ENCODE measurements around the gene NR1D2.

Gene NR1D2

GRCh38 chr3:23952646-23953045 lies 7.6 kb downstream of the NR1D2 start:
- H3K4me3 ChIP-seq (ENCODE audit: control insufficient read depth, low read depth, low read length), result no peak overlapping the region
- TF ChIP-seq, protein P1, sequence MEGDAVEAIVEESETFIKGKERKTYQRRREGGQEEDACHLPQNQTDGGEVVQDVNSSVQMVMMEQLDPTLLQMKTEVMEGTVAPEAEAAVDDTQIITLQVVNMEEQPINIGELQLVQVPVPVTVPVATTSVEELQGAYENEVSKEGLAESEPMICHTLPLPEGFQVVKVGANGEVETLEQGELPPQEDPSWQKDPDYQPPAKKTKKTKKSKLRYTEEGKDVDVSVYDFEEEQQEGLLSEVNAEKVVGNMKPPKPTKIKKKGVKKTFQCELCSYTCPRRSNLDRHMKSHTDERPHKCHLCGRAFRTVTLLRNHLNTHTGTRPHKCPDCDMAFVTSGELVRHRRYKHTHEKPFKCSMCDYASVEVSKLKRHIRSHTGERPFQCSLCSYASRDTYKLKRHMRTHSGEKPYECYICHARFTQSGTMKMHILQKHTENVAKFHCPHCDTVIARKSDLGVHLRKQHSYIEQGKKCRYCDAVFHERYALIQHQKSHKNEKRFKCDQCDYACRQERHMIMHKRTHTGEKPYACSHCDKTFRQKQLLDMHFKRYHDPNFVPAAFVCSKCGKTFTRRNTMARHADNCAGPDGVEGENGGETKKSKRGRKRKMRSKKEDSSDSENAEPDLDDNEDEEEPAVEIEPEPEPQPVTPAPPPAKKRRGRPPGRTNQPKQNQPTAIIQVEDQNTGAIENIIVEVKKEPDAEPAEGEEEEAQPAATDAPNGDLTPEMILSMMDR (IDR thresholded peaks at IDR 0.05; ENCODE audit: control insufficient read depth, insufficient read depth, low read depth, low read length, missing control alignments), result no peak
- DNase-seq (ENCODE audit: low read depth), result no peak

- no peak for DNase-seq (ENCODE audit: low read depth)
- H3K4me3 ChIP-seq (ENCODE audit: control insufficient read depth, low read depth, low read length), result no peak overlapping the region
- TF ChIP-seq, protein P1 (IDR thresholded peaks at IDR 0.05; ENCODE audit: control insufficient read depth, insufficient read depth, low read depth, low read length, missing control alignments), result no peak
These were observed 8.4 kb downstream of the NR1D2 start for GRCh38 chr3:23953523-23953922.

GRCh38 chr3:23954144-23954543 lies 9.1 kb downstream of the NR1D2 start:
- TF ChIP-seq, protein P1 (IDR thresholded peaks at IDR 0.05; ENCODE audit: control insufficient read depth, insufficient read depth, low read depth, low read length, missing control alignments), result no peak
- no peak for DNase-seq (ENCODE audit: low read depth)

DNA sequence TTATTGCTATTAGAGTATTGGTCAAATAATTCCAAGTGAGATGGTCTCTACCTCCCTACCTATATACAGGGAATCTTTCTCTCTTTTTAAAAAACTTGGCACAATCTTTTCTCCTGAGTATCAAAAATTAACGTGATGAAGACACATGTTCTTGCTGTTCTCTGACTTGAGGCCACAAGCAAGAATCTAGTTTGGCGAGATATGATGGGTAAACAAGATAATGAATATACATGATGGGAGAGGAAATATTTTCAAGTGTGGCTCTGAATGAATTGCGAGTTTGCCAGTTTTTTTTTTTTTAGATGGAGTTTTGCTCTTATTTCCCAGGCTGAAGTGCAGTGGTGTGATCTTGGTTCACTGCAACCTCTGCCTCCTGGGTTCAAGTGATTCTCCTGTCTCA lies 11.6 kb downstream of the NR1D2 start:
- no peak overlapping the region for H3K4me3 ChIP-seq (ENCODE audit: control insufficient read depth, low read depth, low read length)
- TF ChIP-seq, protein P1 (IDR thresholded peaks at IDR 0.05; ENCODE audit: control insufficient read depth, insufficient read depth, low read depth, low read length, missing control alignments), result no peak
- DNase-seq (ENCODE audit: low read depth), result no peak

More at GRCh38 chr3:23954144-23954543, 9.1 kb downstream of the NR1D2 start:
- no peak overlapping the region for H3K4me3 ChIP-seq (ENCODE audit: control insufficient read depth, low read depth, low read length)

DNA sequence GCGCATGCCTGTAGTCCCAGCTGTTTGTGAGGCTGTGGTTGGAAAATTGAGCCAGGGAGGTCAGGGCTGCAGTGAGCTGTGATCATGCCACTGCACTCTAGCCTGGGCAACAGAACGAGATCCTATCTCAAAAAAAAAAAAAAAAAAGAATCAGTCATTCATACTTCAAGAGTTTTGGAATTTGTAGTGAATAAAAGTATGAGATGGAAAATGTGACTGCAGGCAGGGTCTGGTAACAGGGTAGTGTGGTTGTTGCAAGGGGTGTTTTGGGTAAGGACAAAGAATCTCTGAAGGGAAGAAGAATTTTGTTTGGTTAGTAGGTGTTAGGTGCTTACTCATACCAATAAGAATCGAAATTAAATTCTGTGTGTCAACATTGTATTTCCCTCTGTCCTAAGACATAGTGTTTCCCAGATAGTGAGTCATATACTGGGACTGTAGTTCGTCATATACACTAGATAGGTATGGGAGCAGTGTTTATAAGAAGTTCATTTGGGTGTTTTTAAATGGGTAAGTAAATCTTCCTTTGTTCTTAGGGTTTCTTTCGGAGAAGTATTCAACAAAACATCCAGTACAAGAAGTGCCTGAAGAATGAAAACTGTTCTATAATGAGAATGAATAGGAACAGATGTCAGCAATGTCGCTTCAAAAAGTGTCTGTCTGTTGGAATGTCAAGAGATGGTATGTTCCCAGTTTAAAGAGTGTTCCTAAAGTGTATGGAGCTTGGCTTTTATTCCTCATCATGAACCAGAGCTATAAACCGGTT lies 14.2 kb downstream of the NR1D2 start:
- no peak overlapping the region for H3K4me3 ChIP-seq (ENCODE audit: control insufficient read depth, low read depth, low read length)
- TF ChIP-seq, protein P1 (IDR thresholded peaks at IDR 0.05; ENCODE audit: control insufficient read depth, insufficient read depth, low read depth, low read length, missing control alignments), result no peak
- peak; percentile 63 for DNase-seq (ENCODE audit: low read depth)

GRCh38 chr3:23960649-23961048 lies 15.6 kb downstream of the NR1D2 start:
- no peak for DNase-seq (ENCODE audit: low read depth)
- TF ChIP-seq, protein P1 (IDR thresholded peaks at IDR 0.05; ENCODE audit: control insufficient read depth, insufficient read depth, low read depth, low read length, missing control alignments), result no peak
- no peak overlapping the region for H3K4me3 ChIP-seq (ENCODE audit: control insufficient read depth, low read depth, low read length)
